GM19397 (cell line): ENCODE measurements around the gene GREM1.

Source experiments
- ATAC-seq: cut with Tn5 transposase; IDR thresholded peaks from one replicate; pipeline ENCODE4 v1.9.1; 2021; ENCODE audit warnings: mild to moderate bottlenecking, moderate library complexity; ENCODE audit not compliant: unreplicated experiment

Gene GREM1

DNA sequence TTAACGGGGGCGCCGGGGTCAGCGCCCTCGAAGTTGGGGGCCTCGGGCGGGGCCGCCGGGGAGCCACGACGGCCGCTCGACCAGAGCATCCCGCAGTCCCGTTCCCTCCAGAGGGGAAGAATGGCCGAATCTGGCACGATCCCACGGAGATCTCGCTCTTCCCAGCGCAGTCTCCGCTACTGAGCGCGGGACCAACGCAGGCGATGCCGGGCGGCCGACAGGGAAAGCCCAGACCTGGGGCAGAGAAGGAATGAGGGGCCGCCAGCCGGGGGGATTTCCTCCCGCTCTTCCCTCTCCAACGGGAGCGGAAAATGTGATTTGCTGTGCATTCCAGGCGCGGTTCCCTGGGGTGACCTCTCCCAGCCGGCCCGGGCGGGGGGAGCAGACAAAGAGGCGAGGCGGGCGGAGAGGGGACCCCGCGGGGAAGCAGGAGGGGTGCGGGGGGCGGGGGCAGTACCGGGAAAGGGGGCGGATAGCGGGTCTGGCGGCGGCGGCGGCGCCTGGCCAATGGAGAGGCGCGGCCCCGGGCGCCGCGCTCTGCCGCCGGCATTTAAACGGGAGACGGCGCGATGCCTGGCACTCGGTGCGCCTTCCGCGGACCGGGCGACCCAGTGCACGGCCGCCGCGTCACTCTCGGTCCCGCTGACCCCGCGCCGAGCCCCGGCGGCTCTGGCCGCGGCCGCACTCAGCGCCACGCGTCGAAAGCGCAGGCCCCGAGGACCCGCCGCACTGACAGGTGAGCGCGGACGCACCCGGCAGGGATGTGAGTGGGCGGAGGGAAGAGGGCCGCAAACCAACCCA, at the start of gene GREM1:
GREM1 (plus strand) TSS at position 579 of the 801 bp plus-strand sequence. CDS start 12,687 bp downstream, outside the sequence.
- ATAC-seq = no peak

DNA sequence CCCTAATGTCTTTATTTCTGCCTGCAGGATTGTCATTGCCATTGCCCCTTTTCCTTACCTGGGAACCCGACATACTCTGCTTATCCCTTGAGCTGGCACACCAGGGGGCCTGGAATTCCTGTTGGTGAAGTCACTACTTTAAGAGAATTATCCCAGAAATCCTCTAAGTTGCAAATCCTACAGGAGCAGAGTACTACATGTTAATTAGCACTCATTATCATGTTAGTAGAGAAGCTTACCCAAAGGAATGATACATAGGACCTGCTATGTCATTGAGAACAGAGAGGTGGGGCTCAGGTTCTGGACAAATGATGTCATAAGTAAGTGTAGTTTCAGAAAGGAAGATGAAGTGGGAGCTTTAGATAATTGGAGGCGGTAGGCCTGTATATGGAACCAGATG, 48.9 kb upstream of the GREM1 start:
- ATAC-seq = no peak

DNA sequence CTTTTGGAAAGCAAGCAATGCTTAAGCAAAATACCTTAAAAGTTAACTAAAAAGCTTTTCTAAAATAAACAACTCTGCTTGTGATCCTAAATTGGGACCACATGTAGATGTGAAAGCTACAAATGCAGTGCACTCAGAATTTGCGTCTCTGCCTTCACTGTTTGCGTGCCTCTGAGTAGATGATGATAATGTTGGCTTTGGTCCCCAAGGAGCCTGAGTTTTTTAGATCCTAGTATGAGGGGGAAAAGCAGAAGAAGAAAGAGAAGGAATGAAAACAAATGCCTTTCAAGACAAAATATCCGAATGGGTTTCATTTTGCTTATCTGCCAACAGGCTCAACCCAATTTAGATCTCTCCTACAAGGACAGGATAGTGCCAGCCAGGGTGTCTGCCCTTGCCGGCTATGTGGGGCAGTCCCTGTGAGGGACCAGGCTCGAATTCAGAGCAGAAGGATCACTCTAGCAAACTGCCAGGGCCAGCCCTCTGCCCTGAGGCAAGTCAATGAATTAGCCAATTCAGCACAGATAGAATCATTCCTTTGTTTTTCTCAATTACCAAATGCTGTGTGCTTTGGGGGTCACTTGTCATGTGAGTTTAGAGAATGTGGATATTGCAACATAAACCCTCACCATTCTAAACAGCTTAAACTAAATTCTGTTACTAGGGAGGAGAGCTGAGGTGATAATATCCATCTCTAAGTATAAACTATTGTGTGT, 47.8 kb upstream of the GREM1 start:
- ATAC-seq = no peak

DNA sequence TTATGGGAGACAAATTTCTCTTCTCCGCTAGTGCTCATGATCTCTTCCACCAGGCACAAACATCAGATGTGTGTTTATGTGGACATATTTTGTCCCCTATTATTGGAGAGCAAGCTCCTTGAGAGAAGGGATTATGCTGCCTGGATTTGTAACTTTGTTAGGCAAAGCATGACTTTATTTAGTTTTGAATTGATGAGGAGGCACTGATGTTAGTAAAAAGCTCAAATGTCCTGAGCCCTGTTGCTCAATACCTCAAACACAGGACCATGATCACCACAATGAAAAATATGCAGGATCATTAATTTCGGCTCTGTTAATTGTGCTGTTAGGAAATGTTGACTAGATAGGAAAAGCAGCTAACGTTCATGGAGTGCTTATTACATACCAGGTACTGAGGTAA, 47.2 kb upstream of the GREM1 start:
- no peak for ATAC-seq

DNA sequence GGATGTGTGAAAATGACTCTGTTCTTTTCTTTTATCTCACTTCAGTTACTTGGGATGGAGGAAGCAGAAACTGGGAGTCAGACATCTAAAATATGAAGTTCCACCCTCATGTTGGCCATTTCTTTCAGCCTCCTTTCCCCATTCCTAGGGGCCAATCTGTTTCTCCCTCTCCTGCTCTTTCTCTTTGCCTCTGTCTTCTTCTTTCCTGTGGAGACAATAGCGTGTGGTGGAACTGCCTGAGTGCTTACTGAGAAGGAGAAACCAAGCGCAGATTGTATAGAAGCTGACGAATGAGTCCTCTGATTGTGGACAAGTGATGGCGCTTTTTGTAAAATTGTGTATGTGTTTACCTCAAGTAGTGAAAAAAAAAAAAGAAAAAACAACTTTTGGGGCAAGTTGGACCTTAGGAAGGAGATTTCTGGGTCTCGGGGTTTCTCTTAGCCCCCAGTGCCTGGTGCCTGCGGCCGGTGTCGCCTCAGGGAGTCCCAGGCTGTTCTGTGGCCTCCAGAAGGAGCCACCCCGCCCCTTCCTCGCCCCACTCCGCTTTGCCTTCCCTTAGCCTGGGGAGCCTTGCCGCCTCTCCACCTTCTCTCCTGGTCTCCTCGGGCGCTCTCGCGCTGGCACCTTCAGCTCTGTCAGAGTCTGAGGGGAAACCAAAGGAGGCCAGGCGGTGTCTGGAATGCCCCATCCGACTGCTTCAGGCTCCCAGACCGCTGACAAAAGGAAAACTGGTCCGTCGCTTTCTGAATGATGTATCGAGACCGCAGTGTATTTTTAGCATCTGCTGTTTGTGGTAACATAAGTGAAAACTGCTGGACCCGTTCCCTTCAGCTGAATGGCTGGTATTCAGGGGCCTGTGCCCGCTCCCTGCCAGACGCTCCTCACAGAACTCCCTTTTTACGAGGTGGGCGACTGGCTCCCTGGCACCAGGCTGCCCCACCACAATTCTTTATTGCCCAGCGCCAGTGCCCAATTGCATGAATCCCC, 46.2 kb upstream of the GREM1 start:
- no peak for ATAC-seq

DNA sequence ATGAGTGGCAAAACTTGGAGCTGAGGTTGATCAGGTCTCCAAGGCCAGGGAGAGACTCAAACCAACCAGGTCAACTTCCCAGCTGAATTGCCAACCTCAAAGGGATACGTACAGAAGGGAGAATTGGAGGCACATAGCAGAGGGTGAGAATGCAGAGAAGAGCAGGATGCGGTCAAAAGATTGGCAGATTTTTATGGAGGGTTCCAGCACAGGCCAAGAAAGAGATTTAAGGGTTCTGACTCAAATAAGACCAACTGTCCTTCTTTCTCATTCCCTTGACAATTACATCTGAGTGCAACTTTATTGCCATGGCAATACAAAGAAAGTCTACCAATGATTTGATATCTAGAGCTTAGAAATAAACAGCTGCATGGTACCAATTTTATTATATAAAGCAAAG, 43.1 kb upstream of the GREM1 start:
- ATAC-seq = no peak

DNA sequence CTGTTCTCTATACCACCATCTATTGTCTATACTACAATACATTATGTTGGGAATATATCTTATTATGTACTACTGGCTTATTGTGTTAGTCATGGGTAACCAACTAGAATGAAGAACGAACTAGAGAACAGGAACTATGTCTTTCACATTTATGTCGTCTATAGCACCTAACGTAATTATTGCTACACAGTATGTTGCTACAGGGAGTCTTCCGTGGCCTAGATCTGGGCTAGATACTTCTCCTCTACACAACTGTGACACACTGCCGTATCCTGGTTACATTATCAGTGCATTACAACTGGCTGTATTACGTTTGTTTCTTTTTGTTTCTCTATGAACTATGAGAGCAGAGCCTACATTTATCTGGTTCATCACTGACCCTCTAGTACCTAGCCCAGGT, 42.3 kb upstream of the GREM1 start:
- no peak for ATAC-seq

DNA sequence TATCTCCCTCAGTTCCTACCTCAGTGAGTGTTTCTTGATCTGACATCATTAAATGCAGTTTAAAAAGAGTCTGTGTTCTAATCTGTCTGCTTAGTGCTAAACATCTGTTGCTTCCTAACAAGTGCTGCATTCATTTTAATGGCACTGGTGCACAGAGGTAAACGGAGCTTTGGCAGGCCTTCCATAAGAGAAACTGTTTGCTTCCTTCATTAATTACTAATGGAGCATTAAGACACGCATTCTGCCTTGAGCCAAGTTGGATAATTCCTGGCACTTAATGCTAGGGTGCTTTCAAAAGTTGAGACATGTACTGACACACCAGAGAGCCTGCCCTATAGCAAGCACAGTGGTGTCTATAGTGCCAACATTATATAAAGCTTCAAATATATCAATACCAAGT, 41.6 kb upstream of the GREM1 start:
- ATAC-seq = no peak

DNA sequence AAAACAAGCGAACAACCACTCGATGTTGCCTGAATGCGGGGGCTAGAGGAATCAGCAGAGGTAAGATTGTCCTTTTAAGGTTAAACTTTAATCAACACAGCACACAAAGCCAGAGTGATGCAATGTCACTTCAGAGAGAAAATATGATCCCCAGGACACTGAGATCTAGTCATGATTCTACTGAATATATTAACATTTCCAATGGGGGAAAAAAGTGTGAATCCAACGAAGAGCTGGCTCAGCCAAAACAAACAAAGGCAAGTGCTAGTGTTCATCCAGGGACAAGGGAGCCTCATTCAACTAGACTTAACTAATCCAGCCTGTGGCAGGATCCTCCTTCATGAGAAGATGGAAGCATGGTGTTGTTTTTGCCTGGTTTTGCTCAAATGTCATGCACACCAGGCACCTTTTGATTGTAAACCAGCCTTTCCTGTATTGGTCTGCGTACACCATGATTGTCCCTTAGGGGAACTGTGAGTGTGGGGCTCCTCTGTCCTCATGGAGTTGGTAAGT, 40.5 kb upstream of the GREM1 start:
- no peak for ATAC-seq

DNA sequence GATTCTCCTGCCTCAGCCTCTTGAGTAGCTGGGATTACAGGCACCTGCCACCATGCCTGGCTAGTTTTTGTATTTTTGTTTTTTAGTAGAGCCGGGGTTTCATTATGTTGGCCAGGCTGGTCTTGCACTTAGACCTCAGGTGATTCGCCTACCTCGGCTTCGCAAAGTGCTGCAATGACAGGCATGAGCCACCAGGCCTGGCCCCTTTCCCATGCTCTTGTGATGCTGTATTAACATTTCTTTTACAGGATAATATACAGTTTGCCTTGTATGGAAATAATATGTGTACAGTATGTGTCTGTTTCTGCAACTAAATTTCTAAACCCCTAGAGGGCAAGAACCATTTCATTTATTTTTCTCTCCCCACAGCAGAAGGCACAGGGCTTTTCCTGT, 38.5 kb upstream of the GREM1 start:
- no peak for ATAC-seq

DNA sequence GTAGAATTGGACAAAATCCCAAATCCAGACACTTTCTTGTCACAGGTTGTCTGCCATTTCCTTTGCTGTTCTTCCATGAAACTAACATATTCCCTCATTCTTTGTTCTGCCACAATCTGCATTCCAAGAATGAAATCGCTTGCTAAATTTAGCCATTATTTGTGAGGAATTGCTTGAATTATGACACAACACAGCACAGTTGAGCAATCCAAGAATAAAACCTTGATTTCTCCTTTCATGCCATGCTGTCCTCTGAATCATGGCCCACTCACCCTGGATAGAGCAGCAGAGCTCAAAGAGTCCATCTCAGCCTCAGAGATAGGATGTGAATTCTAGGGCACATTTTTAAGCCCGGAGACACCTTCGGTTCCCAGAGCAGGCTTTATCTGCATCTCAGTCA, 35.2 kb upstream of the GREM1 start:
- no peak for ATAC-seq

DNA sequence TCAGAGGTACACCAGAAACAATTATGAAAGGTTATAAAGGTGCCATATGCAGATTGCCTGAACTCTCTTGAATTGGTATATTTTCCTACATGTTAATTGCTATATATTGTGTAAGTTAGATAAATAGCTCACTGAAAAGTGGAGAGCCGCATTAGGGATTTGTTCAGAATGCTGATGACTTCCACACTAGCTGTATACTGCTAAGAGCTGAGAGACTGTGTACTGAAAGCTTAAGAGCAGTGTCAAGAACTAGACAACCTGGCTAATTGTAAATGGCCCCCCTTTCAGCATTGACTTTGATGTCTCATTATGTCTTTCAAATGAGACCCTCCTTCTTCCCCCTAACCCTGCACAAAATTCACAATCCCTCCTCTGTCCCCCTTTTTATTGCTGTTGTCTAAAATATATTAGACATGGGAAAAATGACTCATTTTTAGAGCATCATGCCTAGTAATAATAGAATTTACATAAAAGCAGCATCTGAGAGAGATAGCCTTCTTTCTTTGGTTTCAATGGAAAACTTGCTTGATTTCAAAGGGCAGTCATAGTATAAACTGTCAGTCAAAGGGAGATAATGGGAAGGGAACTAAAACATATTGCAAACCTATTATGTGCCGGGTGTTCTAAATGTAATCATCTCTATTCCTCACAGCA, 34.7 kb upstream of the GREM1 start:
- ATAC-seq = no peak

DNA sequence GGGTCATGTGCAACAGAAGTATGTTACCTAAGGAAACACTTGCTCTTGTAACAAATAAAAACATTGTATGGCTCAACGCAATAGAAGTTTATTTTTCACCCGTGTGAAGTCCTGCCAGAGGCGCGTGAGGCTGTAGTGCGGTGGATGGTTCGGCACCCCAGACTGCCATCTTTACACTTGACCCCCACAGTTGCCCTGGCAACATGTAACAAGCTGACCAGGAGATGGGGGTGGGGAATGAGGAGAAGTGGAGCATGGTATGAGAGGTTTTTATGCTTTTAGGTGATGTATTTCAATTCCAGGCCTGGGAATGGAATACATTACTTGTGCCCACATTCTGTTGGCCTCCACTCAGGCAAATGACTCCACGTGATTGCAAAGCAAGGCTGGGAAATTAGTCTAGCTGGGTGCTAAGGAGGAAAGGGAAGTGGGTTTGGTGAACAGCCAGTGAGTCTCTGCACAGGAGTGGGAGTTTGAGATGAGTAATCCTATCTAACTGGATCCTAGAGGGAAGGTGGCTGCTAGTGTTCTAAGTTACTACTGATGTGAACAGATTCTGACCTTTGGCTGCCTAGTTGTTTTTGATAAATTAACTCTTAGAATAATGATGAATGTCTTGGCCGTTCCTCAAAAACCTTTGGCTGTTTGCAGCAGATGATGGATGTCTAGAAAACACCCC, 33.8 kb upstream of the GREM1 start:
- ATAC-seq = no peak

DNA sequence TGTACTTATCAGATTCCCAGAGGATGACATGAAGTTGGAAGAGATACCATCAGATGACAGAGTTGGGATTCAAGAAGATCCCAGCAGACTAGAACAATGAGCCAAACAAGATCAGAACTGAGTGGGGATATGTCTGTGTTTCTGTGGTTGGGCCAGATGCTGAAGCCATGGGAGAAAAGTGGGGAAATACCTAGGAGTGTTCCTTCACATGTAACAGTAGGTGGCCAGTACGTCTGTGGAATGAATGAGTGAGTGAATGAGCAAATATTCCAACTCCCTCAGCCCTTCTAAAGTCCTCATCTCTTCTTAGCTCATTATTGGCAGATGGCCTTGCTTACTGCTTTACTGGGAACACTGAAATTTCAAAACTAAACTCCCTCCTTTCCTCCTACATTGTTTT, 32.2 kb upstream of the GREM1 start:
- ATAC-seq = no peak

DNA sequence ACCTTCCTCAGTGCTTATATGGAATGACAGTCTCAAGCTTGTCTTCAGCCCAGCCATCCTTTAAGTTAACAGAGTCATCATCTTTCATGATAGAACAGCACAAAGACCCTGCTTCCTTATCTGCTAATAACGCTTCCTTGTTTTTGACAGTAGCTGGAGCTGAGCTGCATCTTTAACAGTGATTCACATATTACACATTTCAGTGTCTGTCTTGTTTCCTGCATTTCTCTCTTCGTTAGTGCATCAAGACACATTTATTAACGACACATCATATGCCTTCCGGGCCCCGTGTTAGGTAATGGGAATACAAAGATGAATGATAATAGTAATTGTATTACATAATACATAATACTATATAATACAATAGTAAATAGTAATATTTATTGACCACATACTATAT, 30.2 kb upstream of the GREM1 start:
- no peak for ATAC-seq

DNA sequence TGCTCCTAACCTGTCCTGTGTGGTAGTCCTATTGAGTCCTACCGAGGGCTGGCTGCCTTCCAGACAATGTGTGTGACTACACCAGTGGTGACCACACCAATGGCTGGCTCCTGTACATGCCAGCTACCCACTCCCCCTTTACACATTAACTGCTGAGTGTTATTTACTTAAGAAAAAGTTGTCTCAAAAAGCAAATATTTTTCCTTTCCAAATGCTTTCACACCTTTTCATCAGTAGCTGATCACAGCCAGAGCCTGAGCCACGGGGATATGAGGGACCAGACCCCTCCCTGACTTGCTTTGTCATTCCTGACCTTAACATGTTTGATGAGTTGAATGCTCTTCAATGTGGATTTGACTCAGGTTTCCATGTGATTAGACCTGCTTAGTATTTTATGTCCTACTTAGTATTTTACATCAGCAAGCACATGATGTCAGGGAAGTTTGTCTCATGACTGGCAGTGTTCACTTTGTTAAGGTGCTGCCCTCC, 29.6 kb upstream of the GREM1 start:
- no peak for ATAC-seq

DNA sequence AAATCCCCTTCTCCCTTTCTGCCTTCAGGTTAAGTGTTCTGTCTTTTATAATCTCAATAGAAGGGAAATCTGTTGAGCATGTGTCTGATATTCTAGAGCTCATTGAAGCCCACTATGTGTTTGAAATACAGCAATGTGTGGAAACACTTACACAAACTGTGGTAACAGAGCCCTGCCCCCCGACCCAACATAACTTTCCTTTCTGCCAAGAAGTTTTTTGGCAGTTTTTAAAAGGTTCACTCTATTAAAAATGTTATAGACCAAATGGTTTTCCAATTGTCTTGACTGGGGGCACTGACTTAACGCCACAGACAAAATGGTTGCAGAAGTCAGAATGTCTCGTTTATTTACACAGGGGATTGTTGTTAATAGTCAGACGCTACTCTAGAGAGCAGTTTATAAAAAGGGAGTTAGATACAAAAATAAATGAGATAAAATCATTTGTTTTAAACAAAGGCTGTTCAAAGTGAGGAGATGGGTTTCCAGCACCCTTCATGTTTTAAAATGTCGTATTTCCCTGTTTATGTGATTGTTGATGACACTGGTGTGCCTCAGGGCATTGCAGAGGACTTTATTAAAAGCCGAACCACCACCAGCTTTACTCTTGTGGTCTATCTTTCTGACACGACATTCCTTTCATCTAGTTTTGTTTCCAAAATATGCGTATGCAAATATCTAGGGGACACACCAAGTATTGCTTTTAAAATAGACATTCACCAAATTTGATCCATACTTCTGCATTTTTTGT, 26.7 kb upstream of the GREM1 start:
- no peak for ATAC-seq

DNA sequence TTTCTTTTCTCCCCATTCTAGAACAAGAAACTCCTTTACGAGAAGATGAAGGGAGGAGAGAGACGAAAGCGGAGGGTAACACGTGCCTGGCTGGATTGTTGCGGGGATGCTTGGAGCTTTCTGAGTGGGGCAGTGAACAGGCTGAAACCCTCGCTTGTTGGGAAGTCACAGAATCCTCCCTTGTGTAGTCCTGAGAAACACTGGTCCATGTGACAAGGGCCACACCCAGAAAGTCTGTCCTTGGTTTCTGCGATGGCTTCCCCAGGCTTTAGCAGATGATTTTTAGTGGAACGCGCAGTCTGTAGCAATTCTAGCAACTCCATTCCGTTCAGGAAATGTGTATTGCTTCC, 26.1 kb upstream of the GREM1 start:
- ATAC-seq = no peak

DNA sequence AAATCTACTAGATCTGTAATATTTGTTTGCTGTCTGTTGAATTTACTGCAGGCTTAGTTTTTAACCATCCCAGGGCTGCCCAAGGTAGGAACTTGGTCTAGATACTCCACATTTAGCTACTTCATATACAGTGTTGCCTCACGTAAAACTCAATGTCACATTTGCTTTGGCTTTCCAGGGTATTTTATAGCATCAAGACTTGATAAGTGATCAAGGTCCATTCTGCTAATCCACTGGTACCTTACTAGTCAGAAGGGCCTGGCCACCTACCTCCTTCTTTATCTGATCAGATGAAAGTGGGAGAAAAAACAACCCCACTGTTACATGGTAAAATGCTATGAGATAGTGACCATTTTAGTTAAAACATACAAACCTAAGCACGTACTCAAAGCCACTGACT, 25.5 kb upstream of the GREM1 start:
- no peak for ATAC-seq
